Hematopoietic multipotent progenitor cell treated with erythropoietin and hydrocortisone succinate and interleukin-3 and kit ligand, for 6 days (in vitro differentiated cells): ENCODE data around the gene SRGN.

Source experiments
- DNase-seq: peaks from one replicate; pipeline ENCODE4 v3.0.0-alpha.2; 2015

Gene SRGN

GRCh38 chr10:69061305-69062161 lies 26.4 kb upstream of the SRGN start:
- DNase-seq, result peak; percentile 80

- DNase-seq, result no peak
These were observed 25.0 kb upstream of the SRGN start for GRCh38 chr10:69062901-69063300.

- no peak for DNase-seq
These were observed 23.1 kb upstream of the SRGN start for GRCh38 chr10:69064762-69065328.

- DNase-seq, result no peak
These were observed 22.2 kb upstream of the SRGN start for GRCh38 chr10:69065406-69066361.

GRCh38 chr10:69067189-69067588 lies 20.7 kb upstream of the SRGN start:
- no peak for DNase-seq

DNA sequence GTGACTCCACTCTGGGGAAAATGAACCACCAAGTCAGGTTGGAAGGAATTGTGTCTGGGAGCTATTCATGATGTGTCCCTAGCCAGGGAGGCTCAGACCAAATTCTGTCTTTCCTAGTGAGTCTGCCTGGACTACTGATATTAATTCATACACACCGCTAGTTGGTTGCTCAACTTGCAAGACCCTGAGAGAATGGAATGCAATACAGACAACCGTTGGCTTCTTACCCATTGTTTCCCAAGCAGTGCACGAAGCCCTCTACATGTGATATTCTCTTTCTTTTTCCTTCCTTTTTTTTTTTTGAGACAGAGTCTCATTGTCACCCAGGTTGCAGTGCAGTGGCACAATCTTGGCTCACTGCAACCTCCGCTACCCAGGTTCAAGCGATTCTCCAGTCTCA lies 19.4 kb upstream of the SRGN start:
- DNase-seq, result peak; percentile 51

DNA sequence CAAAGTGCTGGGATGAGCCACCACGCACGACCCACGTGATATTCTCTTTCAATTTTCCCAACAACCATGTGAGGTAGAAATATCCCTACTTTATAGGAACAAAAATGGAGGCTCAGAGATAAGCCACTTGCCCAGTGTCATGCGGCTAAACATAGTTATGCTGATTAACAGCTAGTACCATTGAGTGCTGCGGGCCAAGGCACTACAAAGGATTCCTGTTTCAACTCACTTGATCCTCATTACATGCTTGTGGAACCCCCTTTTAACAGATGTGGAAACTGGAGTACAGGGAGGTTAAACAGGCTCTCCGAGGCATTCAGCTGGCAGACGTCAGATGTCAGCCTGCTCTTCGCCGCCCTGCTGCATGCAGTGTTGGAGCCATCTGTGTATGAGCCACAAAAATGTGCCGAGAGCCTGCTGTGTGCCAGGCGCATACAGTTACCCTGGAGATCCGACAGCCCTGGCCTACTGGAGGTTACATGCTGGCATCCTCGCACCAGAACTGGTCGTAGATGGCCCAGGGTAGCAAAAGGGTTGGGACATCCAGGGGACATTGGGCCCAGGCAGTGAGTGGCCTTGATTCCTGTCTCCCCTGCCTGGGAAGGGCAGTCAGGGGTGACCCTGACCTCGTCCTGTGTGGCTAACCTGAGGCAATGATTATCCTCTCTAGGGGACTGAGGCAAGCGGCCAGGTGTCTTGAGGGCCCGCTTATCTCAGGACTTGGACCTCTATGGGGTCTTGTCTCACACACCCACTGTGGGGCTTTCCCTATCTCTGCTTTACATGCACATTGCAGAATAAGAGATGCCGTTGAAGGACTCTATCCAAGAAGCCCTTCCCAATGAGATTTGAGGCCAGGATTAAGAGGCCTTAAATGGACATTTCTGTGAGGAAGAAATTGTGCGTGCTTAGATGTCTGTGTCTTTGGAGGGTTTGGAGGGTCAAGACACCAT lies 18.5 kb upstream of the SRGN start:
- no peak for DNase-seq

DNA sequence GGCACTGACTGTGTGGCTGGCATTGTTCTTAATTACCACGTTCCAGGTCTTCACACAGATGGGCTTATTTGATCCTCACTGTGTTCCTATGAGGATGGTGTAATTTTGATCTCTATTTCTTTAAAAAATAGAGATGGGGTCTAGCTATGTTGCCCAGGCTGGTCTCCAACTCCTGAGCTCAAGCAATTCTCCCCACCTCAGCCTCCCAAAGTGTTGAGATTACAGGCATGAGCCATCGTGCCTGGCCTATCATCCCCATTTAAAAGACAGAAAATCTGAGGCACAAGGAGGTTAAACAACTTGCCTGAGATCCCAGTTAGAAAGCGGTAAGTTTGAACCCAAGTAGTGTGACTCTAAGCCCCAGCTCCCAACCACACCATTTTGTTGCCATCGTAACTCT lies 17.0 kb upstream of the SRGN start:
- no peak for DNase-seq

- DNase-seq, result no peak
These were observed 16.3 kb upstream of the SRGN start for GRCh38 chr10:69071610-69072009.

DNA sequence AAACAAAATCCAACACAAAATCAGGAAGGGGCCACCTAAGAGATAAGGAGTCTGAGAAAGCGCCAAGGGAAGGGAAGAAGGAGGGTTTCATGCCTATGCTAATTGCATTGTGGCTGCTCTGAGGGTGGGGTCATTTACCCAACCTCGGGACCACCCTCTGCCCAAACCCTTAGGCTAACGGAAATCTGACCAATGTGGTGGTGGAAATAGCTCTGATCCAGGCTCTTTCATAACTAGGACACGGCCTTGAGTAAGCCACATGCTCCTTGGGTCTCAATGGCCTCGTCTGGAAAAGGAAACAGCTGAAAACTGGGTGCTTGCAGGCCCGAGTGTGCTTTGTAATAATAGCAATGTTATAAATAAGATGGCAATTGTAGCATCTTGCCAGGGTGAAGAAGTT lies 14.9 kb upstream of the SRGN start:
- peak; percentile 73 for DNase-seq

DNA sequence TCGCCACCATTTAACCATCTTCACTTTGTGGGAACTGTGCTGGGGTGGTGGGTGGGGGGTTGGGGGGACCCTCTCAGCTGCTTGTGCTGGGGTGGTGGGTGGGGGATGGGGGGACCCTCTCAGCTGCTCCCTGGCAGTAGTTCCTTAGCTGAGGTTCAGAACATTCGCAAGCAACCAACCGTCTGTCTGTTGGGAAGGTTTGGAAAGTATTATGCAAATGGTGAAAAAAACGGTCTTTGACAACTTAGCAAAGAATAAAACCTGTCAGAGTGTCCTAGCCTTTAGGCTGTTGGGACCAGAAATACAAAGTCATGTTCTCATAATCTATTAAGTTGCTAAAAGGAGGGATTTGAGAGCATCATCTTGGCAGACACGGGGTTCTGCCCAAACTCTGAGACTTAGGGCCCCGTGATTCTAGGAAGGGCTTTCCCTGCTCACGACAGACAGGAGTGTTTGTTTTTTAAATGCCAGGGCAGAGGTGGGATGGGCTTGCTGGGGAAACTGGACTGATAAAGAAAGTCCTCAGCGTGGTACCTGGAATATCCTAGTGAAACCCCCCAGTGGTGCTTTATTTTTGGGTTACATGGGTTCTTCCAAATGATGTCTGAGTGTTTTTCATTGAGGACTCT lies 14.1 kb upstream of the SRGN start:
- peak; percentile 65 for DNase-seq

DNA sequence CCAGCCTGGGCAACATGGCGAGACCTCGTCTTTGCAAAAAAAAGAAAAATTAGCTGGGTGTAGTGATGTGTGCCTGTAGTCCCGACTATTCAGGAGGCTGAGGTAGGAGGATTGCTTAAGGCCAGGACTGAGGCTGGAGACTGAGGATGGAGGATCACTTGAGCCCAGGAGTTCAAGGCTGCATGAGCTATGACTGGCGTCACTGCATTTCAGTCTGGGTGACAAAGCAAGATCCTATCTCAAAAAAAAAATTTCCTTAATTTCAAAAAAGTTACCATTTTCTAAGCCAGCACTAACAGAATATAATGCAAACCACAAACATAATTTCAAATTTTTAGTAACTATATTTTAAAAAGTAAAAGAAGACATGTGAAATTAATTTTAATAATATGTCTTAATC lies 13.4 kb upstream of the SRGN start:
- DNase-seq, result no peak

DNA sequence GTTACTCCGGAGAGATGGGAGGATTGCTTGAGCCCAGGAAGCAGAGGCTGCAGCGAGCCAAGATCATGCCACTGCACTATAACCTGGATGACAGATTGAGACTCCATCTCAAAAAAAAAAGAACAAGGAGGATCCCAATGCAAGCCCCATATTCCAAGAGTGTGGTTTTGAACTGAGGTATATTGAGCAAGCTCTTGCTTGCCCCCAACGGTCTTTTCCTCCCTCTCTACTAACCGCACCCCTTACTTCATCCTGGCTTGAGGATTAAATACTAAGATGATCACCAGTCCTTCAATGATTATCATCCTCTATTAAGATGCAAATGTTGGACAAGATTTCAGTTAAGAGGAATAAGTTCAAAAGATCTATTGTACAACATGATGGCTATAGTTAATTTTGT lies 12.5 kb upstream of the SRGN start:
- peak; percentile 49 for DNase-seq

GRCh38 chr10:69078311-69078710 lies 9.6 kb upstream of the SRGN start:
- DNase-seq, result no peak

DNA sequence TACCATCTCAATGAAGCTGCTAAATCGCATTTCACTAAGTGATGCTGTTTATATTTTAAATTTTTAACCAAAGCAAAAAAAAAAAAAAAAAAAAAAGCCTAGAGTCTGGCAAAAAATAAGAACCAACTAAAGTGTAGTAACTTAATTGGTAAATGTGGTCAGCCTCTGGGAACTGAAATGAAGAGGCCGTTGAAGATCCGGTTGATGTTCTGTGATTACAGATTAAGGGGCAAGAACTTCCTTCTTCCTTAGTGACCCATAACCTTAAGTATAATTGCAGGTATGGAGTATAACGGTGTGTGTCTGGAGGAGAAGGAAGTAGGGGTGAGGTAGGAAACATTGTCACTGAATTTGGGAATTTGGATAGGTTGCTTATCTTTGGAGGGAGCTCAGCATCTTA lies 7.7 kb upstream of the SRGN start:
- peak; percentile 67 for DNase-seq

- peak; percentile 65 for DNase-seq
These were observed 1.8 kb upstream of the SRGN start for GRCh38 chr10:69086001-69086509.

DNA sequence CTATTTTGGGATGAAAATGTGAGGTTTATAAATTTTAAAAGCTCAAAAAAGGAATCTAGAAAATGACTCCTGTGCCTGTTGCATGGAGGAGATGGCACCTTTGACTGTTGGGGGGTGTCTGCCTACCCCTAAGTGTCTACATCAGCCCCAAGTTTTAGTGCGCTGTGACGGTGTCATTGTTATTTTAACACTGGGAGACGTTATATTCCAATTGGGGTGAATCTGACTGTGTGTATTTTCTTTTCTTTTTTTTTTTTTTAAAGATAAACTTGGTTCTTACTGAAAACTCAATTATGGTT lies 517 bp downstream of the SRGN start:
- DNase-seq, result peak; percentile 44

- DNase-seq, result peak; percentile 94
These were observed 1.0 kb downstream of the SRGN start for GRCh38 chr10:69088801-69089501.

DNA sequence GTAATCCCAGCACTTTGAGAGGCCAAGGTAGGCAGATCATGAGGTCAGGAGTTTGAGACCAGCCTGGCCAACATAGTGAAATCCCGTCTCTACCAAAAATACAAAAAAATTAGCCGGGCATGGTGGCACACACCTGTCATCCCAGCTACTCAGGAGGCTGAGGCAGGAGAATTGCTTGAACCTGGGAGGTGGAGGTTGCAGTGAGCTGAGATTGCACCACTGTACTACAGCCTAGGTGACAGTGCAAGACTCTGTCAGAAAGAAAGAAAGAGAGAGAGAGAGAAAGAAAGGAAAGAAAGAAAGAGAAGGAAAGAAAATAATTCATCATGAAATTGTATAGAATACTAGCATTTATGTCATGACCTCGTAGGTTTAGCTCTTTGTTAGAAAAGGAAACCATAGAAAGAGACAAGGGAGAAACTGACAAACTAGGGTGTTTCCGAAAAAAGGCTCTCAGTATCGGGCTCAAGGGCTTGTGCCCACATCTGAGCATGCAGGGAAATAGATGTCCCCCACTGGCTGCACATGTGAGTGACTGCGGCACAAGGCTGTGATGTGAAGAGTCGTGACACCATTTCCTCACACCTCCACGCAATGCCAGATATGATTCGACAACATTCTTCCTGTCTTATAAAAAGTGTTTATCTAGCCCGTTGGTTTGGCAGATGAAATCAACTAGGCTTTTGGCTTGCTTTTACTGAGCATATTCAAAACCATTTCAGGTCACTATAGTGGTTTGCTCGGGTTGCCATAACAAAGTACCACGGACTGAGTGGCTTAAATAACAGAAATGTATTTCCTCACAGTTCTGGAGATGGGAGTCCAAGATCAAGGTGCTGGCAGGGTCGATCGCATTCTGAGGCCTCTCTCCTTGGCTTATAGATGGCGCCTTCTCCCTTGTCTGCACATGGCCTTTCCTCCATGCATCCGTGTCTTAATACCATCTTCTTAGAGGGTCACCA lies 2.0 kb downstream of the SRGN start:
- DNase-seq, result peak; percentile 75

DNA sequence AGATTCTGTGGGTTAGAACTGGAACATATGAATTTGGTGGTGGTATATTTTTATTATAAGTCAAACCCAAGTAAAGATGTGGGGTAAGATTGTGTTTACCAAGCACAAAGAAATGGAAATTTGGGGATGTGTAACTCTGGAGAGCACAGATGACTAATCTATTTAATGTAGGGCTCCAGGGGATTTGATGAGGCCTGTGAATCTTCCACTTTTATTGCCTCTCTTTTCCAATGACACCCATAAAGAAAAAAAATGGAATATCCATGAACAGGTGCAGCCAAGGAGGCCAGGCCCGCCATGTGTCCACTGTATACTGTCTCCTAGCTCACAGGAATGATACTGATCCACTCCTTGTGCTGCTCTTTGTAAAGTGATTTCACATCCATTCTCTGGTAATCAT lies 2.8 kb downstream of the SRGN start:
- DNase-seq, result peak; percentile 37
